ENCODE data around the gene CLSTN2. TPM values are rescaled to one million over a fixed set of nuclear protein-coding genes. Genes with fewer than 3 reads are reported as not detected.

CLSTN2 gene
- total RNA-seq, 1 donor from 2014 or later, result 9.7 TPM

DNA sequence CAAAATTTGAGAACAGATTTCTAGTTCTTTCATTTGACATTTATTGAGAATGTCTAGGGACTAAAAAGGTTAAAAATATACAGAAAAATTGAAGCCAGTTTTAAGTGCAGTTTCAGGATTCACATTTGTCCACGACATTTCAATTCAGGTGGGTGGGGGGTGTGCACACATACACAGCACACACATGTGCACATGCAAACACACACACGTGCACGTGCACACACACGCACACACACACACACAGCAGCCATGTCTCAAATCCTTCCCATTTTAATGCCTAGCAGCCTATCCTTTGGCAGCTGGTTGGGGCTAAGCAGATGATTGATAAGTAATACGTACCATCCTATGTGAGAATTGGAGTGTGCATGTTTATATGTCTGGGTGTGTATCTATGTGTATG lies 504.5 kb downstream of the CLSTN2 start:
- TF ChIP-seq CTCF (conservative IDR thresholded peaks at IDR 0.05; ENCODE audit: low read depth, low read length), result no peak
- no peak overlapping the region for H3K4me3 ChIP-seq (ENCODE audit: low read depth, low read length)
- DNase-seq (ENCODE audit: low read depth), result no peak

- H3K4me3 ChIP-seq (ENCODE audit: low read depth, low read length), result no peak overlapping the region
- DNase-seq (ENCODE audit: low read depth), result peak; percentile 30
- TF ChIP-seq CTCF (conservative IDR thresholded peaks at IDR 0.05; ENCODE audit: low read depth, low read length), result no peak
These were observed 505.5 kb downstream of the CLSTN2 start for GRCh38 chr3:140440446-140440845.

GRCh38 chr3:140441006-140441405 lies 506.0 kb downstream of the CLSTN2 start:
- TF ChIP-seq CTCF (conservative IDR thresholded peaks at IDR 0.05; ENCODE audit: low read depth, low read length), result no peak
- DNase-seq (ENCODE audit: low read depth), result peak; percentile 72

GRCh38 chr3:140442621-140443020 lies 507.6 kb downstream of the CLSTN2 start:
- no peak overlapping the region for H3K4me3 ChIP-seq (ENCODE audit: low read depth, low read length)
- TF ChIP-seq CTCF (conservative IDR thresholded peaks at IDR 0.05; ENCODE audit: low read depth, low read length), result no peak
- no peak for DNase-seq (ENCODE audit: low read depth)

More at GRCh38 chr3:140441006-140441405, 506.0 kb downstream of the CLSTN2 start:
- no peak overlapping the region for H3K4me3 ChIP-seq (ENCODE audit: low read depth, low read length)

DNA sequence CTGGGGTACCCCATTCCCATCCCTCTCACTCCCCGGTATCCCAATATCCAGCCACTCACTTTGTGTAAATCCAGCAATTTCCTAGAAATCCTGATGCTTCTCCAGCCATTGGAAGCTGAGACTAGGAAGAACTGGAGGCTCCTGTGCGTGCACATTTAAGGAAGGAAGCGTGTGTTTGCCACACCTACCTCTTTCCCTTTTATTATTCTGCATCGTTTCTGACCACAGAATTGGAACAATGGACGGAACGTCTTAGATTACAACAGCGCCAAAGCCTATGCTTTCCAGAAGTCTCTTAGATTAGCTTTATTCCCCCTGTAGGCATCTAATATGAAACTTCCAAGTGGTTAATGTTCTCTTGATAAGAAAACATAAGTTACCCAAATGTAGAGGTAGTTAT lies 508.1 kb downstream of the CLSTN2 start:
- no peak overlapping the region for H3K4me3 ChIP-seq (ENCODE audit: low read depth, low read length)
- no peak for DNase-seq (ENCODE audit: low read depth)
- TF ChIP-seq CTCF (conservative IDR thresholded peaks at IDR 0.05; ENCODE audit: low read depth, low read length), result no peak

DNA sequence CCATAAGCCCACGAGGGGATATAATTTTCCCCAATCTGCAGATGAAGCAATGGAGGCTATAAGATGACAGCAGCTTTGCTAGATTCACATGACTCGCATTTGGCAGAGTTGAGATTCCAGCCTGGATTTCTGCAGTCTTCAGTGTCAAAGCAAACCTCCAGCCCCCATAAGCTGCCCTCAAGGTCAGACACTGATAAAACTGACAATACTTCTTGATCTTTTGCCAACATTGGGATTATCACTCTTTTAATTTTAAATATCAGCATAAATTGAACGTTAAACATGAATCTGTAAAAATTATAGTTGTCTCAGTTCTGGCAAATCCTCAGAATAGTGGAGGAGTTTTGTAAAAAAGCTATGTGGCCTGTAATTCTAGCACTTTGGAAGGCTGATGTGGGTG lies 508.8 kb downstream of the CLSTN2 start:
- TF ChIP-seq CTCF (conservative IDR thresholded peaks at IDR 0.05; ENCODE audit: low read depth, low read length), result no peak
- no peak for DNase-seq (ENCODE audit: low read depth)
- H3K4me3 ChIP-seq (ENCODE audit: low read depth, low read length), result no peak overlapping the region

DNA sequence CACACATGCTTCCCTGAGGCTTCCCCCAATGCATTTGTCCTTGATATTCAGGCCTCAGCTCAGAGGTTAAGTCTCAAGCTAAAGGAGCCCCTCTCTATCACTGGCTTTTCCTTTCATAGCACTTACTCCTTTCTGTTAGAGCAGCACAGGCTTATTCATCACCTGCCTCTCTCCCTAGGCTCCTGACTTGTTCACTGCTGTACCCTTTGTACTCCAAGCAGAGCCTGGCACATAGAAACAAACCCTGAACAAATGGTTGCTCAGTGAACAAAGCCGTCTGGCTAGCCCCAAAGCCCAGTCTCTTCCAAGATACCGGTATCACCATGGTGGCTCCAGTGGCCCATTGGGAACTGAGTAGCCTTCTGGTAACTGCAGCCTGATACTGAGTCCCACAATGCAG lies 511.7 kb downstream of the CLSTN2 start:
- DNase-seq (ENCODE audit: low read depth), result no peak
- no peak overlapping the region for H3K4me3 ChIP-seq (ENCODE audit: low read depth, low read length)
- no peak for TF ChIP-seq CTCF (conservative IDR thresholded peaks at IDR 0.05; ENCODE audit: low read depth, low read length)
